Thoracic aorta endothelial cell (primary cell): Measurements from ENCODE around the gene MATN4. TPM values are rescaled to one million over a fixed set of nuclear protein-coding genes. Genes with fewer than 3 reads are reported as not detected.

Experiments used
- total RNA-seq: library from RNA; depleted of rRNA; stranded (reverse); fragments of >200 nt; gene quantifications from 2 replicates; pipeline ENCODE4 v1.2.3, GENCODE V29; 2012

MATN4 gene
- total RNA-seq: not detected in 2 replicates

GRCh38 chr20:45308117-45308778, at the start of gene MATN4:
Gene MATN4 (minus strand): TSS chr20:45308299. CDS start chr20:45305582, 2,717 bp downstream.

GRCh38 chr20:45347936-45348778, 40.1 kb upstream of the MATN4 start, which contains the start of gene SDC4:
Gene SDC4 (minus strand): TSS chr20:45348424. CDS start chr20:45348384, 40 bp downstream.

GRCh38 chr20:45306431-45306982, 1.6 kb downstream of the MATN4 start, which contains the start of gene RBPJL:
Gene RBPJL (plus strand): TSS chr20:45306840. CDS start chr20:45306923, 83 bp downstream.

GRCh38 chr20:45254383-45255262, 53.5 kb downstream of the MATN4 start, which contains the start of gene SLPI:
Gene SLPI (minus strand): TSS chr20:45254564. CDS start chr20:45254543, 21 bp downstream.

Other genes with a start within 250 kb of the MATN4 start
- gene KCNS1, start 207.2 kb downstream of the MATN4 start, total RNA-seq: 0.13 and 0.29 TPM in 2 replicates
- gene WFDC5, start 193.1 kb downstream of the MATN4 start, total RNA-seq: not detected in 2 replicates
- gene WFDC12, start 183.8 kb downstream of the MATN4 start, total RNA-seq: not detected in 2 replicates
- gene PI3, start 133.4 kb downstream of the MATN4 start, total RNA-seq: not detected in 2 replicates
- not detected in 2 replicates for gene SEMG1, start 101.3 kb downstream of the MATN4 start, total RNA-seq
- not detected in 2 replicates for gene SEMG2, start 86.9 kb downstream of the MATN4 start, total RNA-seq
- not detected in 2 replicates for gene SLPI, start 53.7 kb downstream of the MATN4 start, total RNA-seq
- gene RBPJL, start 1.5 kb downstream of the MATN4 start, total RNA-seq: not detected in 2 replicates
- gene SDC4, start 40.1 kb upstream of the MATN4 start, total RNA-seq: 22.7 and 23.0 TPM in 2 replicates
- 19.3 and 22.3 TPM in 2 replicates for gene SYS1, start 54.9 kb upstream of the MATN4 start, total RNA-seq
- not detected in 2 replicates for gene TP53TG5, start 70.0 kb upstream of the MATN4 start, total RNA-seq
- gene DBNDD2, start 100.0 kb upstream of the MATN4 start, total RNA-seq: 14.1 and 22.8 TPM in 2 replicates
- gene PIGT, start 107.8 kb upstream of the MATN4 start, total RNA-seq: 39.2 and 41.9 TPM in 2 replicates
- not detected in 2 replicates for gene WFDC2, start 161.5 kb upstream of the MATN4 start, total RNA-seq
- gene SPINT3, start 207.3 kb upstream of the MATN4 start, total RNA-seq: not detected in 2 replicates
- not detected in 2 replicates for gene WFDC6, start 231.2 kb upstream of the MATN4 start, total RNA-seq
- gene EPPIN, start 239.1 kb upstream of the MATN4 start, total RNA-seq: not detected in 2 replicates